CD4-positive, alpha-beta T cell treated with Interleukin-17A for 4 hours (primary cell): ENCODE measurements around the gene B3GALT5.

ENCODE experiments used
- DNase-seq: peaks from one replicate; pipeline ENCODE4 v3.0.0-alpha.2; 2020; ENCODE audit warnings: mixed read lengths

Gene B3GALT5

GRCh38 chr21:39648879-39649278, 36.1 kb downstream of the B3GALT5 start:
- DNase-seq: no peak

- DNase-seq: no peak
Measured at GRCh38 chr21:39649526-39649925, 36.8 kb downstream of the B3GALT5 start.

GRCh38 chr21:39650306-39650705, 37.6 kb downstream of the B3GALT5 start:
- no peak for DNase-seq

- no peak for DNase-seq
Measured at GRCh38 chr21:39650801-39651200, 38.1 kb downstream of the B3GALT5 start.

GRCh38 chr21:39651206-39651605, 38.5 kb downstream of the B3GALT5 start:
- DNase-seq: no peak

GRCh38 chr21:39654951-39655350, 42.2 kb downstream of the B3GALT5 start:
- DNase-seq: no peak

- DNase-seq: no peak
Measured at GRCh38 chr21:39655589-39655988, 42.8 kb downstream of the B3GALT5 start.

- DNase-seq: no peak
Measured at GRCh38 chr21:39656209-39656608, 43.5 kb downstream of the B3GALT5 start.

- no peak for DNase-seq
Measured at GRCh38 chr21:39657091-39657689, 44.5 kb downstream of the B3GALT5 start.

GRCh38 chr21:39658066-39658465, 45.3 kb downstream of the B3GALT5 start:
- no peak for DNase-seq

- no peak for DNase-seq
Measured at GRCh38 chr21:39659070-39659815, 46.5 kb downstream of the B3GALT5 start.

- no peak for DNase-seq
Measured at GRCh38 chr21:39660191-39660980, 47.6 kb downstream of the B3GALT5 start.

GRCh38 chr21:39661121-39661520, 48.4 kb downstream of the B3GALT5 start:
- DNase-seq: no peak

- DNase-seq: no peak
Measured at GRCh38 chr21:39661740-39662139, 49.0 kb downstream of the B3GALT5 start.

- no peak for DNase-seq
Measured at GRCh38 chr21:39662411-39662953, 49.7 kb downstream of the B3GALT5 start.

- DNase-seq: no peak
Measured at GRCh38 chr21:39663066-39663465, 50.3 kb downstream of the B3GALT5 start.

GRCh38 chr21:39663742-39664492, 51.2 kb downstream of the B3GALT5 start:
- no peak for DNase-seq

GRCh38 chr21:39664586-39664985, 51.8 kb downstream of the B3GALT5 start:
- DNase-seq: no peak

GRCh38 chr21:39666026-39666425, 53.3 kb downstream of the B3GALT5 start:
- DNase-seq: no peak

GRCh38 chr21:39666681-39667315, 54.1 kb downstream of the B3GALT5 start:
- no peak for DNase-seq

GRCh38 chr21:39667353-39667891, 54.7 kb downstream of the B3GALT5 start:
- no peak for DNase-seq

- no peak for DNase-seq
Measured at GRCh38 chr21:39668369-39668768, 55.6 kb downstream of the B3GALT5 start.
